Nephron progenitor cell (in vitro differentiated cells): Measurements from ENCODE around the gene PARD3.

Experiments used
- DNase-seq: peaks from one replicate; pipeline ENCODE4 v3.0.0; 2021
- H3K27ac Mint-ChIP-seq: 2 replicates; pipeline ENCODE4 v1.8.0; 2021; ENCODE audit warnings: mild to moderate bottlenecking, moderate library complexity, mixed read lengths
- H3K27me3 Mint-ChIP-seq: 2 replicates; pipeline ENCODE4 v1.8.0; 2021; ENCODE audit warnings: mild to moderate bottlenecking, low read depth, mixed read lengths; ENCODE audit not compliant: poor library complexity
- H3K36me3 Mint-ChIP-seq: 2 replicates; pipeline ENCODE4 v1.8.0; 2021; ENCODE audit warnings: low read depth, mixed read lengths
- H3K4me1 Mint-ChIP-seq: 2 replicates; pipeline ENCODE4 v1.8.0; 2021; ENCODE audit warnings: mixed read lengths
- H3K4me3 Mint-ChIP-seq: 2 replicates; pipeline ENCODE4 v1.8.0; 2021; ENCODE audit warnings: mild to moderate bottlenecking, moderate library complexity, mixed read lengths
- H3K9me3 Mint-ChIP-seq: 2 replicates; pipeline ENCODE4 v1.8.0; 2021; ENCODE audit warnings: mild to moderate bottlenecking, moderate library complexity, mixed read lengths
- TF ChIP-seq, protein P1 (sequence below): fragments of 200-600 bp; sonication (generic); IDR thresholded peaks from 2 replicates; pipeline ENCODE4 v1.5.0; 2021; ENCODE audit warnings: antibody characterized with exemption

PARD3 gene

DNA sequence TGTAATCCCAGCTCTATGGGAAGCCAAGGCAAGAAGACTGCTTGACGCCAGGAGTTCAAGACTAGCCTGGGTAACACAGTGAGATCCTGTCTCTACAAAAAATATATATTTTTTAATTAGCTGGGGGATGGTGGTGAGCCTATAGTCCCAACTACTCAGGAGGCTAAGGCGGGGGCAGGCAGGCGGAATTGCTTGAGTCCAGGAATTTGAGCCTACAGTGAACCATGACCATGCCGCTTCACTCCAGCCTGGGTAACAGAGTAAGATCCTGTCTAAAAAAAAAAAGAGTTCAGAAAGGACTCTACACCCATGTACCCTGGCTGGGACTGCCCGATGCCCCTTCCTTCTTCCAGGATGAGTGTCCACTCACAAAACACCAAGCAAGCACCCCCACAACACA lies 648.7 kb downstream of the PARD3 start:
- Mint-ChIP-seq H3K27ac (peak overlapping the region; percentile 73), H3K4me1 (peaks cover 72% of the 10 kb centered on the region), H3K9me3 (peaks cover 12% of the 10 kb centered on the region), H3K36me3 (peaks cover 31% of the 10 kb centered on the region), H3K4me3 (no peak overlapping the region), H3K27me3 (peaks cover 3% of the 10 kb centered on the region)
- TF ChIP-seq, protein P1, sequence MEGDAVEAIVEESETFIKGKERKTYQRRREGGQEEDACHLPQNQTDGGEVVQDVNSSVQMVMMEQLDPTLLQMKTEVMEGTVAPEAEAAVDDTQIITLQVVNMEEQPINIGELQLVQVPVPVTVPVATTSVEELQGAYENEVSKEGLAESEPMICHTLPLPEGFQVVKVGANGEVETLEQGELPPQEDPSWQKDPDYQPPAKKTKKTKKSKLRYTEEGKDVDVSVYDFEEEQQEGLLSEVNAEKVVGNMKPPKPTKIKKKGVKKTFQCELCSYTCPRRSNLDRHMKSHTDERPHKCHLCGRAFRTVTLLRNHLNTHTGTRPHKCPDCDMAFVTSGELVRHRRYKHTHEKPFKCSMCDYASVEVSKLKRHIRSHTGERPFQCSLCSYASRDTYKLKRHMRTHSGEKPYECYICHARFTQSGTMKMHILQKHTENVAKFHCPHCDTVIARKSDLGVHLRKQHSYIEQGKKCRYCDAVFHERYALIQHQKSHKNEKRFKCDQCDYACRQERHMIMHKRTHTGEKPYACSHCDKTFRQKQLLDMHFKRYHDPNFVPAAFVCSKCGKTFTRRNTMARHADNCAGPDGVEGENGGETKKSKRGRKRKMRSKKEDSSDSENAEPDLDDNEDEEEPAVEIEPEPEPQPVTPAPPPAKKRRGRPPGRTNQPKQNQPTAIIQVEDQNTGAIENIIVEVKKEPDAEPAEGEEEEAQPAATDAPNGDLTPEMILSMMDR = no peak
- no peak for DNase-seq

DNA sequence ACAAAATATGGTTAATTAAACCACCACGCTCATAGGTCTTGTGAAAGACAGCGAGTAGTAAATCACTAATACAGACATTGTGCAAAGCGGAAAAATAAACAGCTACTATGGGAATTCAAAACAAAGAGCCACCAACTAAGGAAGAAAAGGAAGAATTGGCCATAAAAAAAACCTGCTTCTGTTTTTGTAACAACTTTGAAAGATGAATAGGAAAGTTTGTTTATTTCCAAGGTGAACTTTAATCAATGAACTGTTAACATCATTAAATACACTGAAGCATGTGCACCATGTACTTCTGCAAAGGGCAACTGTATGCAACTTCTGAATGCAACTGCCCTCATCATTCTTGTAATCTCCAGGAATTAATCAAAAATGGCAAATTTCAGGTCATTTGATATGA lies 651.1 kb downstream of the PARD3 start:
- H3K9me3 Mint-ChIP-seq = peaks cover 5% of the 10 kb centered on the region
- H3K4me1 Mint-ChIP-seq = peaks cover 67% of the 10 kb centered on the region
- H3K4me3 Mint-ChIP-seq = no peak overlapping the region
- no peak overlapping the region for H3K27ac Mint-ChIP-seq
- H3K27me3 Mint-ChIP-seq = peaks cover 3% of the 10 kb centered on the region
- peaks cover 29% of the 10 kb centered on the region for H3K36me3 Mint-ChIP-seq
- TF ChIP-seq, protein P1 = no peak
- no peak for DNase-seq

DNA sequence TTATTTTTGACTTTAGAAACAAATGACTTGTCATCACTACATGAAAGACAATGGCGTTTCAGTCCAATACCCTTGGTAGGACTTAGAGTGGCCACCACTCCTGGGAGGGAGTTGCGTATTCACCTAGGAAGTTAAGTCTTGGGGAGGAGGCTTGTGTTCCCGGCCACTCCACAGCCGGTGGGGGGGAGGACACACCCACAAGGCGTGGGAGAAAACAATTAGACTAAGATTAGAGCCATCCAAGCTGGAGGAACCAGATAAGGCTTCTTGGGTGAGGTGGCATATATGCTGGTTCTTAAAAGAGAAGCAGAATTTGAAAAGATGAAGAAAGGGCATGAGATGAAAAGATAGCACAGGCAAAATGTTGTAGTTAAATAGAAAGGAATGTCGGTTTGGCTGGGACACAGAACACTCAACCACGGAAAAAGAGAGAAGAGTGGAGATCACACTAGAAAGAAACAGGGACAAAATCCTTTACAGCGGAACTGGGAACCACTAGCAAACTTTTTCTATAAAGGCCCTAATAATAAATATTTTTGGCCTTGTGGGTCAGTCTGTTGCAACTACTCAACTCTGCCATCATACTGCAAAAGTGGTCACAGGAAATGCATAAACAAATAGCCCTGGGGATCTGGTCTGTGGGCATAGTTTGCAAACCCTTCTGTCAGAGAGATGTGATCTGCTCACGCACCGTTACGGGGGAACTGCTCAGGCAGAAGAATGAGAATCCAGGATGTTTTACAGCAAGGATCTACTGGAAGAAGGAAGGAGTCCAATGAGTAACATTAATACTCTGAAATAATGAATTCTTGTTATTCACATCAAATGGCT lies 651.8 kb downstream of the PARD3 start:
- peaks cover 29% of the 10 kb centered on the region for H3K36me3 Mint-ChIP-seq

DNA sequence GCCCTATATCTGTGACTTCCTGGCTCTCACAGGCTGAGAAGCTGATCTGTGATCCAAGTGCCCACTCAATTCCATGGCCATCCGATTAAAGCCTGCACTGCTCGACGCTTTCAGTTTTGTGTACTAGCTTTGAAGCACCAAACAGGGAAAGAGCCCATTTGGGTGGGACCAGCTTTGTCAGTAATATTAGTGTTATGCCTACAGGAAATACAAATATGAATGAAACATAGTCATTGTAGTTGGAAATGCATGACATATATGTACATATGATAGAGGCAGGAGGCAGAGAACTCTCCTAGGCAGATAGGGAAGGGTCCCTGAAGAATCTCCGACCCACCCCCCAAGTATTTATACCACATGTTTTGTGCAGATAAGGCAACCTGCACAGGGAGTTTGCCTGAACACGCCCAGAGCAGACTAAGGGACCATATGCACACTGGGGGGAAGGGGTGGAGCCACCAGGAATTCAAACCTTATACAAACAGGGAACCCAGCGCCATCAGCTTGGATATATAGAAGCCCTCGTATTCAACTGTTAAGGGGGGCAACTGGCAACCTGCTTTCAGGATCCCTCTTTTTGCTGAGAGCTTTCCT lies 653.2 kb downstream of the PARD3 start:
- Mint-ChIP-seq H3K9me3 (peaks cover 5% of the 10 kb centered on the region), H3K4me3 (no peak overlapping the region), H3K27me3 (peaks cover 3% of the 10 kb centered on the region), H3K4me1 (peaks cover 53% of the 10 kb centered on the region), H3K27ac (no peak overlapping the region), H3K36me3 (peaks cover 29% of the 10 kb centered on the region)
- TF ChIP-seq, protein P1 = no peak
- no peak for DNase-seq

More for the DNA sequence above, 651.8 kb downstream of the PARD3 start:
- Mint-ChIP-seq H3K4me3 (no peak overlapping the region), H3K27me3 (peaks cover 3% of the 10 kb centered on the region), H3K27ac (peak overlapping the region; percentile 88), H3K9me3 (peaks cover 5% of the 10 kb centered on the region), H3K4me1 (peaks cover 60% of the 10 kb centered on the region)
- TF ChIP-seq, protein P1 = no peak
- no peak for DNase-seq

DNA sequence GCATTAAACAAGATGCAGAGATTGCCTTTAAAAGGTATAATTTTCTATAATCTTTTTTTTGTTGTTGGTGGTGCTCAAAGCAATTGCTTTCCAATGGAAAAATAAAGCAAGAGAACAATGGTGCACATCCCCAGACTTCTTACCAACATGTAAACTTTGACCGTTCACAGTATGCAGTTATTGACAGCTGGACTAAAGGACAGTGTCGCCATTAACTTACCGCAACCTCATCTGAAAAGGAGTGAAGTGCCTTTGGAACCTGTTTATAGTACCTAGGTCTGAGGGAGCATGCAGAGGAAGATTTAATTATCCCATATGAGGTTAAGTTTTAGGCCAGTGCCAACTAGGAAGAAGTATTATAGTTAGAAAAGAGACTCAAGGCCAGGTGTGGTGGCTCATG lies 654.5 kb downstream of the PARD3 start:
- Mint-ChIP-seq H3K9me3 (peaks cover 5% of the 10 kb centered on the region), H3K27me3 (peaks cover 3% of the 10 kb centered on the region), H3K4me1 (peaks cover 43% of the 10 kb centered on the region), H3K36me3 (peaks cover 29% of the 10 kb centered on the region), H3K27ac (no peak overlapping the region), H3K4me3 (no peak overlapping the region)
- no peak for DNase-seq
- TF ChIP-seq, protein P1 = no peak
